HL-60/S4 treated with phorbol 12-myristate 13-acetate at 8.2 ng/mL for 4 days and 3 days (cell line): ENCODE results near the gene PCP4L1.

Experiments
- in situ Hi-C: fragments of 300-500 bp; cut with MboI; formaldehyde crosslinking; loops from 2 replicates; pipeline ENCODE4 v1.15.0; 2022; ENCODE audit warnings: low sequenced_read_pairs

PCP4L1 gene

GRCh38 chr1:161265305-161265704 is 6.8 kb downstream of the PCP4L1 start:
- in situ Hi-C loops: no loop called here

GRCh38 chr1:161266202-161266601 is 7.7 kb downstream of the PCP4L1 start:
- in situ Hi-C loops: no loop called here

- in situ Hi-C loops: no loop called here
These were observed 8.3 kb downstream of the PCP4L1 start for GRCh38 chr1:161266836-161267235.

- in situ Hi-C loops: no loop called here
These were observed 8.8 kb downstream of the PCP4L1 start for GRCh38 chr1:161267321-161267720.

GRCh38 chr1:161273402-161273801 is 14.9 kb downstream of the PCP4L1 start:
- in situ Hi-C loops: no loop called here

GRCh38 chr1:161274874-161275273 is 16.3 kb downstream of the PCP4L1 start:
- in situ Hi-C loops: no loop called here

- in situ Hi-C loops: no loop called here
These were observed 24.4 kb downstream of the PCP4L1 start for GRCh38 chr1:161282991-161283390.

GRCh38 chr1:161285113-161285512 is 26.6 kb downstream of the PCP4L1 start:
- in situ Hi-C loops: no loop called here

- in situ Hi-C loops: no loop called here
These were observed 27.0 kb downstream of the PCP4L1 start for GRCh38 chr1:161285521-161285920.

GRCh38 chr1:161287482-161288054 is 29.0 kb downstream of the PCP4L1 start:
- in situ Hi-C loops: no loop called here

- in situ Hi-C loops: no loop called here
These were observed 32.2 kb downstream of the PCP4L1 start for GRCh38 chr1:161290779-161291178.

GRCh38 chr1:161297415-161297814 is 38.9 kb downstream of the PCP4L1 start:
- in situ Hi-C loops: no loop called here

- in situ Hi-C loops: no loop called here
These were observed 39.6 kb downstream of the PCP4L1 start for GRCh38 chr1:161298116-161298515.

- in situ Hi-C loops: no loop called here
These were observed 40.8 kb downstream of the PCP4L1 start for GRCh38 chr1:161299347-161299746.

- in situ Hi-C loops: no loop called here
These were observed 41.9 kb downstream of the PCP4L1 start for GRCh38 chr1:161300478-161300877.

- in situ Hi-C loops: no loop called here
These were observed 46.7 kb downstream of the PCP4L1 start for GRCh38 chr1:161304927-161305866.

- in situ Hi-C loops: no loop called here
These were observed 47.4 kb downstream of the PCP4L1 start for GRCh38 chr1:161305867-161306519.

- in situ Hi-C loops: no loop called here
These were observed 48.8 kb downstream of the PCP4L1 start for GRCh38 chr1:161307230-161307768.

GRCh38 chr1:161307892-161308638 is 49.5 kb downstream of the PCP4L1 start:
- in situ Hi-C loops: no loop called here

GRCh38 chr1:161309868-161310267 is 51.3 kb downstream of the PCP4L1 start, which contains the start of gene MPZ:
Gene MPZ, minus strand, starts transcription at chr1:161309968. Its CDS starts 63 bp downstream, at chr1:161309905.
- in situ Hi-C loops: no loop called here
